HG03159 (cell line): ENCODE results near the gene EDA.

Source experiments
- ATAC-seq: cut with Tn5 transposase; IDR thresholded peaks from one replicate; pipeline ENCODE4 v1.9.1; 2021; ENCODE audit warnings: mild to moderate bottlenecking, moderate library complexity; ENCODE audit not compliant: unreplicated experiment

The EDA gene

DNA sequence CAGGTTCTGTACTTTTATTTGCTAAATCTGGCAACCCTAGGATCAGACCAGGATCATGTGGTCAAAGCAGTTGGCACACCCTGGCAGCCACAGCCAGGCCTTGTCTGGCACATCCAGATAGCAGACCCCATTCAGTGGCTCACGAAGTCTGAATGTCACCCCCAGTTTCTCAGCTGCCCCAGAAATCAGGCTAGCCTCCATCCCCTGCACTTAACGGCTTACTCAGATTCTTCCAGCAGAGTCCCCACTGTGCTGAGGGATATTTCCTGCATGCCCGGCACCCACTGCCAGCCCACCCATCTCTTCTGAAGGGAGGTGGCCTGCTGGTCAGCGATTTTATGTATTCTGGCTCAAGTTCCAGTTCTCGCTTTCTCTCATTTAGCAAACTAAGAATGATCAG, 438.5 kb downstream of the EDA start:
- no peak for ATAC-seq

DNA sequence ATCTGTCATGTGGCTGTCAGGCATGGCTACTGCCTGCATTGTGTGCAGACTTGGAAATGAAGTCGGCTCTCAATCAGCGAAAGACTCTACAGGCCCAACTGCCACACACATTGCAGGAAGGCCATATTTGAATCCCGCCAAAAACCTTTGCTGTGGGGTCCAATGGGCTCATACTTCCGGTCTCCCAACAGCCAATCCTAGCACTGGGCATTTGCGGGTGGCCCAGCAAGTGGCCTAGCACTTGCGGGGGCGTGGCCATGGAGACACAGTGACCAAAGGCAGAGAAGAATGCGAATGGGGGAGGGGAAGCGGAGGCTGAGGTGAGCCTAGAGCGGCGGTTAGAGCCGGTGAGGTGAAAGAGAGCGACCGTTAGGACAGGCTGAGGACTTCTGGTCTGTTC, 446.2 kb downstream of the EDA start, which contains the start of gene OTUD6A:
TSS of gene OTUD6A (plus strand) at position 382 of the 400 bp plus-strand sequence. CDS start 68 bp downstream, outside the sequence.
- ATAC-seq = no peak

DNA sequence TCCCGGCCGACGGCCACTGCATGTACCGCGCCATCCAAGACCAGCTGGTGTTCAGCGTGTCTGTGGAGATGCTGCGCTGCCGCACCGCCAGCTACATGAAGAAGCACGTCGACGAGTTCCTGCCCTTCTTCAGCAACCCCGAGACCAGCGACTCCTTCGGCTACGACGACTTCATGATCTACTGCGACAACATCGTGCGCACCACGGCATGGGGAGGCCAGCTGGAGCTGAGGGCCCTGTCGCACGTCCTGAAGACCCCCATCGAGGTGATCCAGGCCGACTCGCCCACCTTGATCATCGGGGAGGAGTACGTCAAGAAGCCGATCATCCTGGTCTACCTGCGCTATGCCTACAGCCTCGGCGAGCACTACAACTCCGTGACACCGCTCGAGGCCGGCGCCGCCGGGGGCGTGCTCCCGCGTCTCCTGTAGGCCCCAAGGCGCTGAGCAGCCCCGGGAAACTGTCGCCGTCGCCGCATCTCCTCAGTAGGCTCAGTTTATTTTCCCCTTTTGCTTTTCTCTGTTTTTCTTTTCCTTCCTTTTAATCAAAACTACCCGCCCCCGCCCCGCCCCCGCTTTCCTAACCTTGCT, 447.1 kb downstream of the EDA start:
- no peak for ATAC-seq

DNA sequence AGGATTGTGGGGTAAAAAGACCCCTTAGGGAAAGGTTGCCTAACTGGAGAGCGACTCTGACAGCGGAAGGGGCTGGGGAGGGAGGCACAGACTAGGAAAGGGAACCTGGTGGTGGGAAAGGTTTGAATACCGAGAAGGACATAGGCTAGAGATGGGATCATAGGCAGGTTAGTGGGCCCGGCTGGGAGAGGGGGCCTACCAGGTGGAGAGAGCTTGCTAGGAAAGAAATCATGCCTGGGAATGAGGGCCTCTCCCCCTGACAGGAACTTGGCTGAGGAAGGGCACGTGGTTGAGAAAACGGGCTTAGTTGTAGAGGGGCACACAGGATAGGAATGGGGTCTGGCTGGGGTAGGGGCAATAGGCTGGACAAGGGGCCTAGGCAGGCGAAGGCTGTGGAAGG, 450.7 kb downstream of the EDA start:
- no peak for ATAC-seq

DNA sequence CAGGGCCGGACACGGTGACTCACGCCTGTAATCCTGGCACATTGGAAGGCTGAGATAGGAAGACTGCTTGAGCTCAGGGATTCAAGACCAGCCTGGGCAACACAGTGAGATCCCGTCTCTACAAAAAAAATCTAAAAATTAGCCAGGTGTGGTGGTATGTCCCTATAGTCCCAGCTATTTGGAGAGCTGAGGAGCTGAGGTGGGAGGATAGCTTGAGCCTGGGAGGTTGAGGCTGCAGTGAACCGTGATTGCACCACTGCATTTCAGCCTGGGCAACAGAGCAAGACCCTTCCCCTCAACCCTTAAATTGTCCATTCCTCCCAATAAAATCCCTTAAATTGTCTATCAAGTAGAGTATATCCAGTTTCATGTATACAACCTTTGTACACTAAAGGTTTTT, 463.4 kb downstream of the EDA start:
- no peak for ATAC-seq

DNA sequence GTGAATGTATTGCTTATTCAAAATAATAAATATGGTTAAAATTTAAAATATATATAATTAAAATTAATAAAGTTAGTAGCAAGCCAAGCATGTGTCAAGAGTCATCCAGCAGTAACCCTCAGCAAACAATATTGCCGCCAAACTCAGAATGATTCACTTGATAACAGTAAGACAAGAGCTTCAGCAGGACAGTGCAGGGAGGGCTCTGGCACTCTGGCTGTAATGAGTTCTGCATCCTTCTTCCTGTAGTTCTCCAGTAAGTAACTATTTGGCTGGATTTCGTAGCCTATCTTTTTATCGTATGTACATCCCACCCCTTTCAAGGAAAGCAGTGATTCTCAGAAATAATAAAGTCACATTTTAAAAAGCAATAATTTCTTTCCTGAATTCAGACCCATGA, 464.0 kb downstream of the EDA start:
- ATAC-seq = no peak

DNA sequence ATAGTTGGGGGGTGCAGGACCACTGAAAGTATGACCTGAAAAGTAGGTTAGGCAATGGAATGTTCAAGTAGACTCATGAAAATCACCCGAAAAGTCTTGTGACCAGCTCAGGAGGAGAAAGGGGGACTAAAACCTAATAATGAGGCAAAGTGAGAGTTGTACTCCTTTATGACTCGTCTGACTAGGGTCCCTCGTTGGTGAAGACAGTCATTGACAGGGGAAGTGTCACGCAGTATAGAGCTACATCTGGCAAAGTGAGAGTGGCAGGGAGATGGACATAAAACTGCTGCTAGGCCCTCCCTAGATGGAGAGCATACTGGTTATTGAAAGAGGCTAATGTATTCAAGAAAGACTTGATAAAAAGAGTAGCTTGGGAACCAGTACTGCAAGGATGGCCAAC, 466.8 kb downstream of the EDA start:
- no peak for ATAC-seq

DNA sequence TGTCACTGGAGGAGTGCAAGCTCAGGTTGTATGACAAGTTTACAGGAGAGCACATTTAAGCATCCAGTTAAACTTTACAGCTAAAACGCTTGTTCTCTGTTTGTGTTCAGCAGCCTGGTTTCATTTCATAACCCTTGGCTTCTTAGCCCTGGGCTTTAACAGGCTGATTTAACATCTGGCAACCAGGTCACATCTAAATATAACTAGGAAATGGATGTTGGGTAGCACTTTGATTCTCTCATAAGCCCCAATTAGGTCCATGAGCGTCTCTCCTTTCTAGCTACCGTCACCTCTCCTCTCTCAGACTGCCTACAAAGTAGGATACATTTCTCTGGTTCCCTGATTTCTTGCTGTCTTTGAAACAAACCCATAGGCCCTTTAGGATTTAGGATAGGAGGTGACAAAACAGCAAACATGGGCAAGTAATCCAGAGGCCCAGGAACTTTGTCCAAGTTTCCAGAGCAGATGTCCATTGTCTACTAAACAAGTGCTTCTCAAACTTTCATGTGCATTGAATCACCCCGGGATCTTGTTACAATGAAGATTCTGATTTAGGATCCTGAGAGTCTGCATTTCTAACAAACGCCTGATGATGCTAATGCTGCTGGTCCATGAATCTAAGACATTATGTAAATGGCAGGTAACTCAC, 468.8 kb downstream of the EDA start:
- no peak for ATAC-seq

DNA sequence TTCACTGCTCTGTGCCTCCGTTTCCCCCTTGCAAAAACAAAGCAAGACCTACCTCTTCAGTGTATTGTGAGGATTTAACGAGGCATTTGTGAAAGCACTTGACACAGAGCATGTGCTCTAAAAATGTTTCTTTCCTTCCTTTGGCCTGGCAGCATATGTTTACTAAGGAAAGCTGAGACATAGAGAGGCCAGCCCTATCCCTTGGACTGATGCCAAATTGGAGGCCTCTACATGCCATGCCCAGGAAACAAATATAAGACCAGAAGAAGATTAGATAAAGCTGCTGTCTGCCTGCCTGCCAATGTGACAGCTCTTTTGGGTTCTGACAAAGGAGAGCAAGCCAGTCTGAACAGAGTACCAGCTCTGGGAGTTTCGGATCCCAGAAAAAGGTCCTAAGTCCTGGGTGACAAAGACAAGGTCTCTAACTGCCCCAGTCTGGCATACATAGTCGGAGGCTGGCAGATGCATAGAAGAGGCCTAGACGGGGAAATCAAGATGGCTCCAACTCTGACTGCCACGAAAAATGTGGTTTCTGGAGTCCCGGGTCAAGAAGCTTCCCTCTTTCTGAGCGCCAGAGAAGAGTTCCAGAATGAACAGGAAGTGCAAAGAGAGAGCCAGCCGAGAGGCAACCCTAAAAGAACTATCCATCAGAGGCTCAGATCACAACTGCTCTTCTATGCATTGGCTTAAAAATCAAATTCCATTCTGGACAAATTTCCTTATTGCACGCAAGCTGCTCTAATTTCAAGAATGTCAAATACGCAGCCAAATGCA, 472.1 kb downstream of the EDA start:
- ATAC-seq = no peak

DNA sequence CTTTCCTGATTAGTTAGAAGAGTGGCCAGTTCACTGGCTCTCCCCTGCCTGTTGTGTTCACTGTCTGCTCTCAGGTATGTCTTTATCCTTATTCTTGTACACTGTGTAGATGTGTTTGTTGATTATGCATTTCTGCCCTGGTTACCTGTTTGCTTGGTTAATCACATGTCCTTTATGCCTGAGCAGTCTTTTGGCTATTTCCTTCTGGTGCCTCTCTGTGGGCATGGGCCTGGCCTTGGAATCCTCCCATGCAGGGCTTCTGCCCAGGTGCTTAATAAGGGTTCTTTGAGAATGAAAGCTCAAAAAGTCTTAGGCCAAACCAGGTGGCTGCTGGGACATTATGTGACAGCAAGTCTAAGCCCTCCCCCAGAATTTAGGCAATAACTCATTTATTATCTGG, 472.8 kb downstream of the EDA start:
- ATAC-seq = no peak
